Measurements from ENCODE around the gene INPP4A. TPM values are rescaled to one million over a fixed set of nuclear protein-coding genes. Genes with fewer than 3 reads are reported as not detected.
A peak's percentile ranks its signal among the peaks of the same experiment; 100 is the strongest.

INPP4A gene
- total and polyA plus RNA-seq, 10 of the 15 experiments (the other 5 are each of a cell fraction or from before 2014, with no cell fraction given): 4.7 to 62.3 (median 36.9) TPM

GRCh38 chr2:98467082-98467536 is 22.5 kb downstream of the INPP4A start (continued):
- TF ChIP-seq ETV6 (conservative IDR thresholded peaks at IDR 0.05 in 1 of 2, IDR thresholded peaks at IDR 0.05 in 1 of 2; ENCODE audit: borderline replicate concordance in 1 of 2, low read depth in 1 of 2) (no peak), NFYB (IDR thresholded peaks at IDR 0.05; ENCODE audit: insufficient read depth, low read depth, low read length) (no peak), USF2 (IDR thresholded peaks at IDR 0.05; ENCODE audit: borderline replicate concordance, low read depth, low read length) (no peak), POLR2AphosphoS5 (IDR thresholded peaks at IDR 0.05; ENCODE audit: low read length) (0 out of 2 replicates have a peak, but pooled peaks have one; percentile 23), HDAC2 (IDR thresholded peaks at IDR 0.05) (no peak), SPI1 (IDR thresholded peaks at IDR 0.05; ENCODE audit: borderline replicate concordance, insufficient read depth, low read depth, low read length) (no peak), RAD21 (IDR thresholded peaks at IDR 0.05; ENCODE audit: insufficient read depth, low read depth, low read length) (no peak), MAX (IDR thresholded peaks at IDR 0.05; ENCODE audit: low read depth, low read length) (no peak), GATAD2B (conservative IDR thresholded peaks at IDR 0.05; ENCODE audit: low read depth) (0 out of 2 replicates have a peak, but pooled peaks have one; percentile 49), CEBPB (IDR thresholded peaks at IDR 0.05; ENCODE audit: borderline replicate concordance in 1 of 2, low read depth in 2 of 2, low read length in 2 of 2) (no peak), NFIC (IDR thresholded peaks at IDR 0.05; ENCODE audit: low read depth, low read length) (no peak), ZBTB11 (CRISPR knock-in tag; IDR thresholded peaks at IDR 0.05) (no peak), FOXM1 (IDR thresholded peaks at IDR 0.05; ENCODE audit: low read depth, low read length) (no peak), ZNF274 (IDR thresholded peaks at IDR 0.05; ENCODE audit: insufficient read depth, insufficient read length) (no peak), BRCA1 (IDR thresholded peaks at IDR 0.05; ENCODE audit: low read depth, low read length) (no peak), YBX1 (IDR thresholded peaks at IDR 0.05) (no peak), POU2F2 (IDR thresholded peaks at IDR 0.05; ENCODE audit: borderline replicate concordance, low read depth, low read length) (peak; percentile 52; the same call in 1 of the 3 replicates)
- TF ChIP-seq, protein P1, sequence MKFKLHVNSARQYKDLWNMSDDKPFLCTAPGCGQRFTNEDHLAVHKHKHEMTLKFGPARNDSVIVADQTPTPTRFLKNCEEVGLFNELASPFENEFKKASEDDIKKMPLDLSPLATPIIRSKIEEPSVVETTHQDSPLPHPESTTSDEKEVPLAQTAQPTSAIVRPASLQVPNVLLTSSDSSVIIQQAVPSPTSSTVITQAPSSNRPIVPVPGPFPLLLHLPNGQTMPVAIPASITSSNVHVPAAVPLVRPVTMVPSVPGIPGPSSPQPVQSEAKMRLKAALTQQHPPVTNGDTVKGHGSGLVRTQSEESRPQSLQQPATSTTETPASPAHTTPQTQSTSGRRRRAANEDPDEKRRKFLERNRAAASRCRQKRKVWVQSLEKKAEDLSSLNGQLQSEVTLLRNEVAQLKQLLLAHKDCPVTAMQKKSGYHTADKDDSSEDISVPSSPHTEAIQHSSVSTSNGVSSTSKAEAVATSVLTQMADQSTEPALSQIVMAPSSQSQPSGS (IDR thresholded peaks at IDR 0.05; ENCODE audit: low read length): no peak
- TF ChIP-seq, protein P2, sequence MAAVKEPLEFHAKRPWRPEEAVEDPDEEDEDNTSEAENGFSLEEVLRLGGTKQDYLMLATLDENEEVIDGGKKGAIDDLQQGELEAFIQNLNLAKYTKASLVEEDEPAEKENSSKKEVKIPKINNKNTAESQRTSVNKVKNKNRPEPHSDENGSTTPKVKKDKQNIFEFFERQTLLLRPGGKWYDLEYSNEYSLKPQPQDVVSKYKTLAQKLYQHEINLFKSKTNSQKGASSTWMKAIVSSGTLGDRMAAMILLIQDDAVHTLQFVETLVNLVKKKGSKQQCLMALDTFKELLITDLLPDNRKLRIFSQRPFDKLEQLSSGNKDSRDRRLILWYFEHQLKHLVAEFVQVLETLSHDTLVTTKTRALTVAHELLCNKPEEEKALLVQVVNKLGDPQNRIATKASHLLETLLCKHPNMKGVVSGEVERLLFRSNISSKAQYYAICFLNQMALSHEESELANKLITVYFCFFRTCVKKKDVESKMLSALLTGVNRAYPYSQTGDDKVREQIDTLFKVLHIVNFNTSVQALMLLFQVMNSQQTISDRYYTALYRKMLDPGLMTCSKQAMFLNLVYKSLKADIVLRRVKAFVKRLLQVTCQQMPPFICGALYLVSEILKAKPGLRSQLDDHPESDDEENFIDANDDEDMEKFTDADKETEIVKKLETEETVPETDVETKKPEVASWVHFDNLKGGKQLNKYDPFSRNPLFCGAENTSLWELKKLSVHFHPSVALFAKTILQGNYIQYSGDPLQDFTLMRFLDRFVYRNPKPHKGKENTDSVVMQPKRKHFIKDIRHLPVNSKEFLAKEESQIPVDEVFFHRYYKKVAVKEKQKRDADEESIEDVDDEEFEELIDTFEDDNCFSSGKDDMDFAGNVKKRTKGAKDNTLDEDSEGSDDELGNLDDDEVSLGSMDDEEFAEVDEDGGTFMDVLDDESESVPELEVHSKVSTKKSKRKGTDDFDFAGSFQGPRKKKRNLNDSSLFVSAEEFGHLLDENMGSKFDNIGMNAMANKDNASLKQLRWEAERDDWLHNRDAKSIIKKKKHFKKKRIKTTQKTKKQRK (IDR thresholded peaks at IDR 0.05; ENCODE audit: low read depth, low read length): no peak

Measured in GM12878 (cell line).